Right lobe of liver (tissue), 6 donors: ENCODE measurements around the gene MAGI1. TPM values are rescaled to one million over a fixed set of nuclear protein-coding genes. Genes with fewer than 3 reads are reported as not detected.

ENCODE experiments used
- ATAC-seq, 4 donors: fragments of 200-7000 bp; cut with Tn5 transposase; one replicate each; pipeline ENCODE4 v1.9.1; 2020; ENCODE audit warnings: mild to moderate bottlenecking in 4 of 4, moderate library complexity in 4 of 4
- DNase-seq, 3 donors: peaks; one replicate each; pipeline ENCODE4 v3.0.0-alpha.2; 2020
- H3K27ac ChIP-seq, 3 donors: fragments of 200-600 bp; one replicate each; pipeline ENCODE4 v1.8.0; 2022
- H3K27me3 ChIP-seq, 2 donors: fragments of 200-600 bp; one replicate each; pipeline ENCODE4 v1.8.0; 2022
- H3K36me3 ChIP-seq, 4 donors: fragments of 200-600 bp; sonication (generic) in 1 of 4; one replicate each; pipeline versions ENCODE4 v1.5.1 to v1.8.0; 2017 to 2022; ENCODE audit warnings: control low read depth in 1 of 4
- H3K4me1 ChIP-seq, 4 donors: fragments of 200-600 bp; sonication (generic) in 1 of 4; one replicate each; pipeline versions ENCODE4 v1.5.1 to v1.8.0; 2017 to 2022; ENCODE audit warnings: control low read depth in 1 of 4
- H3K4me3 ChIP-seq, 3 donors: fragments of 200-600 bp; one replicate each; pipeline ENCODE4 v1.8.0; 2022
- H3K9me3 ChIP-seq, 4 donors: fragments of 200-600 bp; sonication (generic) in 1 of 4; one replicate each; pipeline versions ENCODE4 v1.5.1 to v1.8.0; 2017 to 2022; ENCODE audit warnings: control low read depth in 1 of 4
- CTCF ChIP-seq, 4 donors: fragments of 200-600 bp in 3 of 4; fragments of 450-650 bp in 1 of 4; IDR thresholded peaks; one replicate each; pipeline versions ENCODE4 v1.5.1 to v1.8.0; 2016 to 2022; ENCODE audit warnings: antibody characterized with exemption in 4 of 4, mild to moderate bottlenecking in 2 of 4
- POLR2A ChIP-seq: fragments of 450-650 bp; IDR thresholded peaks from one replicate; pipeline ENCODE4 v1.6.1; 2017; ENCODE audit warnings: antibody characterized with exemption, mild to moderate bottlenecking
- WGBS: methylation state at CpG from one replicate; pipeline ENCODE4 v1.1.6; 2018; ENCODE audit warnings: low coverage, low lambda C conversion rate; ENCODE audit not compliant: insufficient coverage; ENCODE audit errors: missing lambda C conversion rate; 5-methylcytosine and 5-hydroxymethylcytosine counted together
- intact Hi-C, 2 donors: fragments of 100-400 bp; cut with DNase I; formaldehyde crosslinking; loops; one replicate each; pipeline versions ENCODE4 v1.11.2 to v1.14.1; 2022
- total RNA-seq, 6 experiments: library from RNA; depleted of rRNA in 2 of 6; stranded (reverse); fragments of >200 nt in 2 of 6; fragmentation: NEBNext Ultra II Directional in 3 of 6; extraction: Animal tissue kit (Norgen Biotek cat#: 25700) in 3 of 6; gene quantifications; one replicate each; pipeline versions ENCODE4 v1.1.0 to v1.2.4, GENCODE V29; 2016 to 2023
- donor health status: DM: no; HTN: yes; CAD: no.
- donor health status: DM: no; HTN: no; CAD: no.
- donor health status: DM: no; HTN: no; CAD: no.
- donor health status: DM: no; HTN: yes; CAD: no.
- donor health status: DM: no; HTN: yes; CAD: no.

MAGI1 gene
- total RNA-seq, 6 experiments from 2014 or later: 22.6 to 37.7 (median 26.9) TPM

GRCh38 chr3:65485826-65486469 is 552.8 kb downstream of the MAGI1 start:
- no peaks in the 10 kb centered on the region for H3K9me3 ChIP-seq
- H3K4me1 ChIP-seq: peaks cover 0 to 20% (median 0%) of the 10 kb centered on the region in 4 donors
- no peak for TF ChIP-seq CTCF (IDR thresholded peaks at IDR 0.05)
- no peak for TF ChIP-seq POLR2A
- ATAC-seq: peak; percentile 13 to 39 (median 30)
- 54% methylated on average over 3 of the region's 3 CpGs for WGBS
- H3K4me3 ChIP-seq: no peak overlapping the region
- DNase-seq: no peak
- intact Hi-C loops: no loop called here
- H3K27ac ChIP-seq: no peak overlapping the region
- H3K36me3 ChIP-seq: no peaks in the 10 kb centered on the region
- H3K27me3 ChIP-seq: no peaks in the 10 kb centered on the region

- intact Hi-C loops: no loop called here
- Histone ChIP-seq H3K27ac (no peak overlapping the region), H3K9me3 (no peaks in the 10 kb centered on the region), H3K36me3 (no peaks in the 10 kb centered on the region), H3K27me3 (no peaks in the 10 kb centered on the region), H3K4me3 (no peak overlapping the region), H3K4me1 (peaks cover 0 to 23% (median 0%) of the 10 kb centered on the region in 4 donors)
- TF ChIP-seq POLR2A (no peak), CTCF (IDR thresholded peaks at IDR 0.05) (no peak)
- DNase-seq (no peak), ATAC-seq (peak in 2 of 4 donors; percentile 13 to 15)
- WGBS: 71% methylated on average over 2 of the region's 3 CpGs
These were observed 553.8 kb downstream of the MAGI1 start for GRCh38 chr3:65484964-65485363.

- 67% methylated on average over 6 of the region's 6 CpGs for WGBS
- H3K36me3 ChIP-seq: no peaks in the 10 kb centered on the region
- no peak overlapping the region for H3K27ac ChIP-seq
- peaks cover 0 to 27% (median 0%) of the 10 kb centered on the region in 4 donors for H3K4me1 ChIP-seq
- no peak overlapping the region for H3K4me3 ChIP-seq
- ATAC-seq (peak; percentile 68 to 82 (median 74)), DNase-seq (peak in 2 of 3 donors; percentile 27 to 53)
- TF ChIP-seq CTCF (IDR thresholded peaks at IDR 0.05) (no peak), POLR2A (no peak)
- intact Hi-C loops: no loop called here
- no peaks in the 10 kb centered on the region for H3K27me3 ChIP-seq
- no peaks in the 10 kb centered on the region for H3K9me3 ChIP-seq
These were observed 555.2 kb downstream of the MAGI1 start for GRCh38 chr3:65483480-65483879.

GRCh38 chr3:65483011-65483410 is 555.7 kb downstream of the MAGI1 start:
- ATAC-seq: peak in 3 of 4 donors; percentile 7 to 23 (median 21)
- Histone ChIP-seq H3K27ac (no peak overlapping the region), H3K27me3 (no peaks in the 10 kb centered on the region), H3K36me3 (no peaks in the 10 kb centered on the region), H3K9me3 (no peaks in the 10 kb centered on the region), H3K4me3 (no peak overlapping the region), H3K4me1 (peaks cover 0 to 27% (median 0%) of the 10 kb centered on the region in 4 donors)
- no peak for DNase-seq
- TF ChIP-seq POLR2A (no peak), CTCF (IDR thresholded peaks at IDR 0.05) (no peak)
- intact Hi-C loops: no loop called here
- WGBS: 32% methylated on average over 2 of the region's 2 CpGs
